NCI-H460 (cell line): ENCODE data around the gene DNAJC5. TPM values are rescaled to one million over a fixed set of nuclear protein-coding genes. Genes with fewer than 3 reads are reported as not detected.

Experiments used
- DNase-seq: peaks from one replicate; pipeline ENCODE4 v3.0.0-alpha.2; 2016; ENCODE audit warnings: low read depth; ENCODE audit errors: extremely low read depth
- total RNA-seq: library from RNA; depleted of rRNA; stranded (reverse); fragments of >200 nt; shearing (Covaris generic); gene quantifications from 2 replicates; pipeline ENCODE4 v1.2.3, GENCODE V29; 2014

The DNAJC5 gene
- total RNA-seq, 1 experiment from 2014 or later = 30.7 TPM

- no peak for DNase-seq
These were observed 12.4 kb upstream of the DNAJC5 start for GRCh38 chr20:63882257-63883200.

- no peak for DNase-seq
These were observed 11.7 kb upstream of the DNAJC5 start for GRCh38 chr20:63883201-63883593.

GRCh38 chr20:63884506-63885263 lies 10.2 kb upstream of the DNAJC5 start:
- no peak for DNase-seq

GRCh38 chr20:63885264-63886053 lies 9.5 kb upstream of the DNAJC5 start:
- DNase-seq = no peak

- DNase-seq = no peak
These were observed 8.9 kb upstream of the DNAJC5 start for GRCh38 chr20:63886054-63886419.

GRCh38 chr20:63886921-63887320 lies 8.0 kb upstream of the DNAJC5 start:
- DNase-seq = no peak

GRCh38 chr20:63889241-63890200 lies 5.4 kb upstream of the DNAJC5 start:
- no peak for DNase-seq

- DNase-seq = no peak
These were observed 4.7 kb upstream of the DNAJC5 start for GRCh38 chr20:63890201-63890576.

GRCh38 chr20:63890616-63891015 lies 4.3 kb upstream of the DNAJC5 start:
- DNase-seq = no peak

- no peak for DNase-seq
These were observed 3.6 kb upstream of the DNAJC5 start for GRCh38 chr20:63891061-63892002.

GRCh38 chr20:63892402-63892801 lies 2.5 kb upstream of the DNAJC5 start:
- no peak for DNase-seq

- DNase-seq = no peak
These were observed 948 bp upstream of the DNAJC5 start for GRCh38 chr20:63893999-63894357.

GRCh38 chr20:63895202-63895951 lies 451 bp downstream of the DNAJC5 start:
- no peak for DNase-seq

- no peak for DNase-seq
These were observed 982 bp downstream of the DNAJC5 start for GRCh38 chr20:63895952-63896263.

GRCh38 chr20:63896264-63897105 lies 1.6 kb downstream of the DNAJC5 start:
- no peak for DNase-seq

- DNase-seq = no peak
These were observed 3.1 kb downstream of the DNAJC5 start for GRCh38 chr20:63897978-63898561.
